Chondrocyte (in vitro differentiated cells): Measurements from ENCODE around the gene NFIA. TPM values are rescaled to one million over a fixed set of nuclear protein-coding genes. Genes with fewer than 3 reads are reported as not detected.
A peak's percentile ranks its signal among the peaks of the same experiment; 100 is the strongest.

ENCODE experiments used
- DNase-seq: peaks from one replicate; pipeline ENCODE4 v3.0.0; 2021; ENCODE audit warnings: mixed read lengths, low spot score
- H3K27ac Mint-ChIP-seq: one replicate; pipeline ENCODE4 v1.8.0; 2021; ENCODE audit warnings: mild to moderate bottlenecking, moderate library complexity, mixed read lengths; ENCODE audit not compliant: unreplicated experiment
- H3K27me3 Mint-ChIP-seq: 2 replicates; pipeline ENCODE4 v1.8.0; 2021; ENCODE audit warnings: low read depth, mixed read lengths
- H3K36me3 Mint-ChIP-seq: 2 replicates; pipeline ENCODE4 v1.8.0; 2021; ENCODE audit warnings: low read depth, mixed read lengths
- H3K4me1 Mint-ChIP-seq: 2 replicates; pipeline ENCODE4 v1.8.0; 2021; ENCODE audit warnings: low read depth, mild to moderate bottlenecking, mixed read lengths
- H3K4me3 Mint-ChIP-seq: one replicate; pipeline ENCODE4 v1.8.0; 2021; ENCODE audit warnings: mild to moderate bottlenecking, moderate library complexity, mixed read lengths; ENCODE audit not compliant: unreplicated experiment
- H3K9me3 Mint-ChIP-seq: 2 replicates; pipeline ENCODE4 v1.8.0; 2021; ENCODE audit warnings: low read depth, mixed read lengths
- CTCF ChIP-seq: fragments of 200-600 bp; sonication (generic); IDR thresholded peaks from 2 replicates; pipeline ENCODE4 v1.5.0; 2021; ENCODE audit warnings: antibody characterized with exemption, mild to moderate bottlenecking, moderate library complexity
- total RNA-seq: library from RNA; stranded (reverse); gene quantifications from 3 replicates; pipeline ENCODE4 v1.2.1, GENCODE V29; 2021

Gene NFIA
- total RNA-seq, 1 donor from 2014 or later: 43.0 TPM

GRCh38 chr1:61397935-61398334 is 315.6 kb downstream of the NFIA start:
- H3K36me3 Mint-ChIP-seq: no peaks in the 10 kb centered on the region
- H3K4me1 Mint-ChIP-seq: peaks cover 41% of the 10 kb centered on the region
- H3K27ac Mint-ChIP-seq: peak overlapping the region; percentile 13
- H3K9me3 Mint-ChIP-seq: no peaks in the 10 kb centered on the region
- H3K27me3 Mint-ChIP-seq: no peaks in the 10 kb centered on the region
- TF ChIP-seq CTCF: no peak
- no peak for DNase-seq
- no peak overlapping the region for H3K4me3 Mint-ChIP-seq

GRCh38 chr1:61399199-61399598 is 316.8 kb downstream of the NFIA start:
- TF ChIP-seq CTCF: no peak
- Mint-ChIP-seq H3K9me3 (no peaks in the 10 kb centered on the region), H3K27me3 (no peaks in the 10 kb centered on the region), H3K36me3 (no peaks in the 10 kb centered on the region), H3K4me1 (peaks cover 54% of the 10 kb centered on the region), H3K4me3 (no peak overlapping the region), H3K27ac (peak overlapping the region; percentile 19)
- no peak for DNase-seq

GRCh38 chr1:61400131-61400770 is 317.9 kb downstream of the NFIA start:
- DNase-seq: no peak
- Mint-ChIP-seq H3K9me3 (no peaks in the 10 kb centered on the region), H3K27me3 (no peaks in the 10 kb centered on the region), H3K4me3 (no peak overlapping the region), H3K27ac (peak overlapping the region; percentile 60), H3K4me1 (peaks cover 64% of the 10 kb centered on the region), H3K36me3 (no peaks in the 10 kb centered on the region)
- TF ChIP-seq CTCF: no peak

- DNase-seq: no peak
- Mint-ChIP-seq H3K4me1 (peaks cover 64% of the 10 kb centered on the region), H3K27ac (no peak overlapping the region), H3K27me3 (no peaks in the 10 kb centered on the region), H3K9me3 (no peaks in the 10 kb centered on the region), H3K4me3 (no peak overlapping the region), H3K36me3 (no peaks in the 10 kb centered on the region)
- no peak for TF ChIP-seq CTCF
Measured at GRCh38 chr1:61400997-61401396, 318.6 kb downstream of the NFIA start.

GRCh38 chr1:61403679-61404596 is 321.6 kb downstream of the NFIA start:
- no peak for DNase-seq
- peak overlapping the region; percentile 87 for H3K27ac Mint-ChIP-seq
- H3K36me3 Mint-ChIP-seq: peaks cover 18% of the 10 kb centered on the region
- no peaks in the 10 kb centered on the region for H3K9me3 Mint-ChIP-seq
- TF ChIP-seq CTCF: no peak
- no peaks in the 10 kb centered on the region for H3K27me3 Mint-ChIP-seq
- peak overlapping the region; percentile 50 for H3K4me3 Mint-ChIP-seq
- peaks cover 49% of the 10 kb centered on the region for H3K4me1 Mint-ChIP-seq
